GM12875 (cell line): Measurements from ENCODE around the gene ANAPC4.
A peak's percentile ranks its signal among the peaks of the same experiment; 100 is the strongest.

Source experiments
- H3K4me3 ChIP-seq: one replicate; pipeline ENCODE4 v1.5.1; 2011; ENCODE audit warnings: low read depth, low read length, control low read depth
- CTCF ChIP-seq: IDR thresholded peaks from 2 replicates; pipeline ENCODE4 v1.5.1; 2011; ENCODE audit warnings: low read depth, mild to moderate bottlenecking, control low read depth, inconsistent platforms, low read length, moderate library complexity, borderline replicate concordance; ENCODE audit not compliant: insufficient read depth

The ANAPC4 gene

GRCh38 chr4:25433966-25434827 lies 57.1 kb downstream of the ANAPC4 start:
- H3K4me3 ChIP-seq: no peak overlapping the region
- no peak for TF ChIP-seq CTCF

- no peak for TF ChIP-seq CTCF
Observed at GRCh38 chr4:25437926-25438325, 60.9 kb downstream of the ANAPC4 start.

GRCh38 chr4:25439918-25440477 lies 62.9 kb downstream of the ANAPC4 start:
- peak; percentile 85 for TF ChIP-seq CTCF
- no peak overlapping the region for H3K4me3 ChIP-seq

More at GRCh38 chr4:25437926-25438325, 60.9 kb downstream of the ANAPC4 start:
- no peak overlapping the region for H3K4me3 ChIP-seq

- no peak for TF ChIP-seq CTCF
- H3K4me3 ChIP-seq: no peak overlapping the region
Observed at GRCh38 chr4:25440478-25441030, 63.5 kb downstream of the ANAPC4 start.

- TF ChIP-seq CTCF: peak; percentile 55
- no peak overlapping the region for H3K4me3 ChIP-seq
Observed at GRCh38 chr4:25441519-25442117, 64.6 kb downstream of the ANAPC4 start.

- H3K4me3 ChIP-seq: no peak overlapping the region
- no peak for TF ChIP-seq CTCF
Observed at GRCh38 chr4:25442863-25443307, 65.8 kb downstream of the ANAPC4 start.

GRCh38 chr4:25443851-25444250 lies 66.8 kb downstream of the ANAPC4 start:
- H3K4me3 ChIP-seq: no peak overlapping the region
- no peak for TF ChIP-seq CTCF
